AG04450 (cell line): ENCODE measurements around the gene ZC3H13. TPM values are rescaled to one million over a fixed set of nuclear protein-coding genes. Genes with fewer than 3 reads are reported as not detected.
A peak's percentile ranks its signal among the peaks of the same experiment; 100 is the strongest.

ENCODE experiments used
- CTCF ChIA-PET: fragments of 300-600, 350-600 bp; formaldehyde crosslinking; extraction: SDS; loops from one replicate; lab custom pipeline; 2022; ENCODE audit warnings: antibody characterized with exemption, inconsistent platforms; lab: Charles Lee
- POLR2A ChIA-PET: fragments of 350-600 bp; formaldehyde crosslinking; extraction: SDS; loops from one replicate; lab custom pipeline; 2021; ENCODE audit warnings: antibody characterized with exemption, inconsistent platforms; lab: Yijun Ruan, JAX
- DNase-seq: peaks from one replicate; pipeline ENCODE4 v3.0.0-alpha.2; 2011; ENCODE audit warnings: low read depth, low spot score
- H3K27ac ChIP-seq: one replicate; pipeline ENCODE4 v1.5.1; 2012; ENCODE audit warnings: low read depth, low read length, control low read depth
- H3K27me3 ChIP-seq: one replicate; pipeline ENCODE4 v1.6.0; 2012; ENCODE audit warnings: low read length; ENCODE audit not compliant: control insufficient read depth, insufficient read depth
- H3K4me3 ChIP-seq: 2 replicates; pipeline ENCODE4 v1.5.1; 2011; ENCODE audit warnings: mild to moderate bottlenecking, low read depth, low read length, control low read depth
- H3K9me3 ChIP-seq: 2 replicates; pipeline ENCODE4 v1.5.1; 2012; ENCODE audit warnings: low read length; ENCODE audit not compliant: control insufficient read depth, insufficient read depth
- CTCF ChIP-seq: IDR thresholded peaks from 2 replicates; pipeline ENCODE4 v1.5.1; 2011; ENCODE audit warnings: low read depth, low read length, control low read depth, inconsistent platforms
- polyA plus RNA-seq: library from polyadenylated mRNA; depleted of rRNA; stranded (reverse); fragments of >200 nt; gene quantifications from 2 replicates; pipeline ENCODE4 v1.2.3, GENCODE V29; 2011

Gene ZC3H13
- polyA plus RNA-seq, 1 experiment = 10.6 TPM

- POLR2A ChIA-PET = no interaction called here
- H3K4me3 ChIP-seq = no peak overlapping the region
- no peak overlapping the region for H3K27ac ChIP-seq
- no peak for DNase-seq
- no peaks in the 10 kb centered on the region for H3K9me3 ChIP-seq
- CTCF ChIA-PET = no interaction called here
- TF ChIP-seq CTCF = no peak
- no peaks in the 10 kb centered on the region for H3K27me3 ChIP-seq
Measured at GRCh38 chr13:46041419-46041839, 11.1 kb downstream of the ZC3H13 start.

- Histone ChIP-seq H3K27me3 (no peaks in the 10 kb centered on the region), H3K9me3 (no peaks in the 10 kb centered on the region), H3K27ac (no peak overlapping the region), H3K4me3 (no peak overlapping the region)
- no peak for TF ChIP-seq CTCF
- POLR2A ChIA-PET = interaction anchor here (0.6 kb wide), 1 partner anchor 11 kb away, joined by 4 read pairs; no protein-coding TSS in a partner anchor
- CTCF ChIA-PET = no interaction called here
- DNase-seq = no peak
Measured at GRCh38 chr13:46040763-46041162, 11.8 kb downstream of the ZC3H13 start.

GRCh38 chr13:46039411-46040182, 12.9 kb downstream of the ZC3H13 start:
- Histone ChIP-seq H3K27ac (no peak overlapping the region), H3K9me3 (no peaks in the 10 kb centered on the region), H3K4me3 (no peak overlapping the region), H3K27me3 (no peaks in the 10 kb centered on the region)
- no peak for TF ChIP-seq CTCF
- peak; percentile 32 for DNase-seq
- POLR2A ChIA-PET = interaction anchor here (0.6 kb wide), 1 partner anchor 12 kb away, joined by 4 read pairs; no protein-coding TSS in a partner anchor
- CTCF ChIA-PET = interaction anchor here (0.7 kb wide), 1 partner anchor 11 kb away, joined by 3 read pairs; no protein-coding TSS in a partner anchor

- H3K27me3 ChIP-seq = no peaks in the 10 kb centered on the region
- DNase-seq = no peak
- no peak for TF ChIP-seq CTCF
- H3K27ac ChIP-seq = no peak overlapping the region
- ChIA-PET CTCF (no interaction called here), POLR2A (no interaction called here)
- H3K9me3 ChIP-seq = no peaks in the 10 kb centered on the region
- H3K4me3 ChIP-seq = no peak overlapping the region
Measured at GRCh38 chr13:46038296-46038695, 14.2 kb downstream of the ZC3H13 start.

GRCh38 chr13:46035066-46035465, 17.5 kb downstream of the ZC3H13 start:
- ChIA-PET POLR2A (no interaction called here), CTCF (no interaction called here)
- Histone ChIP-seq H3K27ac (no peak overlapping the region), H3K9me3 (no peaks in the 10 kb centered on the region), H3K4me3 (no peak overlapping the region), H3K27me3 (no peaks in the 10 kb centered on the region)
- DNase-seq = no peak
- no peak for TF ChIP-seq CTCF
